Body of pancreas (tissue), 4 donors: ENCODE results near the gene DNAJC6.

Experiments used
- CTCF ChIP-seq, 7 experiments: fragments of 450-650 bp in 4 of 7; fragments of 200-600 bp in 3 of 7; sonication (generic) in 3 of 7; IDR thresholded peaks; one replicate each; pipeline ENCODE4 v1.5.1; 2016 to 2019; ENCODE audit warnings: antibody characterized with exemption in 7 of 7
- POLR2A ChIP-seq, 3 donors: fragments of 450-650 bp; IDR thresholded peaks; one replicate each; pipeline ENCODE4 v1.6.1; 2016; ENCODE audit warnings: antibody characterized with exemption in 3 of 3, mild to moderate bottlenecking in 2 of 3

GRCh38 chr1:65434255-65434654, 124.9 kb downstream of the DNAJC6 start:
- TF ChIP-seq CTCF (IDR thresholded peaks at IDR 0.05) (peak in 1 of 7 experiments; percentile 9), POLR2A (IDR thresholded peaks at IDR 0.05) (no peak)
